SK-N-SH treated with all-trans-retinoic acid at 6 μM for 48 hours (cell line): ENCODE measurements around the gene MOGAT1.

Source experiments
- ARNTL ChIP-seq: fragments of 450-650 bp; formaldehyde crosslinking; IDR thresholded peaks from 2 replicates; pipeline ENCODE4 v1.5.0; 2020; ENCODE audit warnings: low read depth, mild to moderate bottlenecking, moderate library complexity, borderline replicate concordance
- GLIS3 ChIP-seq: fragments of 250-450 bp; sonication (Bioruptor Pico); IDR thresholded peaks from 2 replicates; pipeline ENCODE4 v1.5.0; 2020; ENCODE audit warnings: mild to moderate bottlenecking, moderate library complexity
- OSR1 ChIP-seq: fragments of 250-450 bp; sonication (Bioruptor Pico); IDR thresholded peaks from 2 replicates; pipeline ENCODE4 v1.8.0; 2022; ENCODE audit warnings: moderate library complexity, mild to moderate bottlenecking, inconsistent platforms
- RARB ChIP-seq: fragments of 250-450 bp; sonication (Bioruptor Pico); IDR thresholded peaks from 2 replicates; pipeline ENCODE4 v1.8.0; 2021; ENCODE audit warnings: mild to moderate bottlenecking, moderate library complexity
- ZC3H10 ChIP-seq: fragments of 250-450 bp; sonication (Bioruptor Pico); IDR thresholded peaks from 2 replicates; pipeline ENCODE4 v1.5.1; 2021; ENCODE audit warnings: mild to moderate bottlenecking, moderate library complexity
- ZNF565 ChIP-seq: fragments of 450-650 bp; formaldehyde crosslinking; conservative IDR thresholded peaks from 2 replicates; pipeline ENCODE4 v1.5.0; 2020; ENCODE audit warnings: low read depth, mild to moderate bottlenecking, moderate library complexity
- TF ChIP-seq, protein P1 (sequence below): fragments of 250-450 bp; sonication (Bioruptor Pico); IDR thresholded peaks from 2 replicates; pipeline ENCODE4 v1.5.0; 2020; ENCODE audit warnings: mild to moderate bottlenecking, moderate library complexity

DNA sequence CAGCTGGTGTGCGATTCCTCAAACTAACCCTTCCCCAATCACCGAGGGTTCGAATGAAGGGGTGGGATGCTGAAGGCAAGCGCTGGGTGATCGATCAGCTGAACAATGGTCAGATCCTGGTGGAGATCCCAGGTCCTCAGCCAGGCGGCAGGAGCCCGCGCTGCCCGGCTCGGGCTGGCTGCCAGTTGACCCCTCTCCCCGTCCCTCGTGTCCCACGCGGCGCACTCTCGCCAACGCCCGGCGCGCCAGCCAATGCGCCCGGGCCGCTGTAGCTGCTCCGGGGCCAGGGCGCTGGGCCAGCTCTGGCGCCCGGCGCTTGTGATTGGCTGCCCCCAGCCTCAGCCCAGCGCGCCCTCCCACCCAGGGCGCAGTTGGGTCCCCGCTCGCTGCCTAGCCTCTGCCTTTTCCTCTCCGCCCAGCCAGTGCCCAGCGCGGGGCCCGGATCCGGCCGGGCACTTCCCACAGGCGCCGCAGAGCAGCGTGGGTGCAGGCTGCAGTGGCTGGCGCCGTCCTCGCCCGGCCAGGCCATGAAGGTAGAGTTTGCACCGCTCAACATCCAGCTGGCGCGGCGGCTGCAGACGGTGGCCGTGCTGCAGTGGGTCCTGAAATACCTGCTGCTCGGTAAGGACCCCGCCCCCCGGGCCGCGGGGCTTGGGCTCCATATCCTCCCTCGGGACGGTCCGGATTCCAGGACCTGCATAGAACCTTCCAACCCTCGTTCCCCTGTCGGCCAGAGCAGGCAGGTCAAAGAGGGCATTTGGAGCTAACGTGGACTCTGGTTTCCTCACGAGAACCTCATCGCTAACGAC lies at the start of gene MOGAT1:
- TF ChIP-seq GLIS3 (CRISPR knock-in tag) (no peak), OSR1 (CRISPR knock-in tag) (no peak), ZNF565 (no peak), ARNTL (no peak), RARB (CRISPR knock-in tag) (no peak), ZC3H10 (CRISPR knock-in tag) (no peak)
- TF ChIP-seq, protein P1, sequence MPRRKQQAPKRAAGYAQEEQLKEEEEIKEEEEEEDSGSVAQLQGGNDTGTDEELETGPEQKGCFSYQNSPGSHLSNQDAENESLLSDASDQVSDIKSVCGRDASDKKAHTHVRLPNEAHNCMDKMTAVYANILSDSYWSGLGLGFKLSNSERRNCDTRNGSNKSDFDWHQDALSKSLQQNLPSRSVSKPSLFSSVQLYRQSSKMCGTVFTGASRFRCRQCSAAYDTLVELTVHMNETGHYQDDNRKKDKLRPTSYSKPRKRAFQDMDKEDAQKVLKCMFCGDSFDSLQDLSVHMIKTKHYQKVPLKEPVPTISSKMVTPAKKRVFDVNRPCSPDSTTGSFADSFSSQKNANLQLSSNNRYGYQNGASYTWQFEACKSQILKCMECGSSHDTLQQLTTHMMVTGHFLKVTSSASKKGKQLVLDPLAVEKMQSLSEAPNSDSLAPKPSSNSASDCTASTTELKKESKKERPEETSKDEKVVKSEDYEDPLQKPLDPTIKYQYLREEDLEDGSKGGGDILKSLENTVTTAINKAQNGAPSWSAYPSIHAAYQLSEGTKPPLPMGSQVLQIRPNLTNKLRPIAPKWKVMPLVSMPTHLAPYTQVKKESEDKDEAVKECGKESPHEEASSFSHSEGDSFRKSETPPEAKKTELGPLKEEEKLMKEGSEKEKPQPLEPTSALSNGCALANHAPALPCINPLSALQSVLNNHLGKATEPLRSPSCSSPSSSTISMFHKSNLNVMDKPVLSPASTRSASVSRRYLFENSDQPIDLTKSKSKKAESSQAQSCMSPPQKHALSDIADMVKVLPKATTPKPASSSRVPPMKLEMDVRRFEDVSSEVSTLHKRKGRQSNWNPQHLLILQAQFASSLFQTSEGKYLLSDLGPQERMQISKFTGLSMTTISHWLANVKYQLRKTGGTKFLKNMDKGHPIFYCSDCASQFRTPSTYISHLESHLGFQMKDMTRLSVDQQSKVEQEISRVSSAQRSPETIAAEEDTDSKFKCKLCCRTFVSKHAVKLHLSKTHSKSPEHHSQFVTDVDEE (CRISPR knock-in tag): no peak
